ENCODE data around the gene CEP162.

- TF ChIP-seq CTCF (IDR thresholded peaks at IDR 0.05) (no peak), POLR2AphosphoS5 (IDR thresholded peaks at IDR 0.05) (no peak), POLR2A (IDR thresholded peaks at IDR 0.05) (no peak)
Measured at GRCh38 chr6:84095156-84095555, 132.3 kb downstream of the CEP162 start.
